Tibial nerve (tissue), 4 donors: Measurements from ENCODE around the gene FGGY. TPM values are rescaled to one million over a fixed set of nuclear protein-coding genes. Genes with fewer than 3 reads are reported as not detected.
A peak's percentile ranks its signal among the peaks of the same experiment; 100 is the strongest.
"Not testable (repeated sequence)": the region's sequence is repeated elsewhere in the genome, so short reads cannot be mapped to it uniquely, and the experiment has no call there.

Experiments
- DNase-seq, 2 donors: peaks; one replicate each; pipeline ENCODE4 v3.0.0-alpha.2; 2019; ENCODE audit warnings: low spot score in 2 of 2
- H3K27ac ChIP-seq, 4 donors: fragments of 200-600 bp; sonication (generic) in 3 of 4; one replicate each; pipeline ENCODE4 v1.5.1; 2017 to 2019; ENCODE audit warnings: mild to moderate bottlenecking in 1 of 4
- H3K27me3 ChIP-seq, 2 donors: fragments of 200-600 bp; sonication (generic) in 1 of 2; one replicate each; pipeline versions ENCODE4 v1.5.1 to v1.6.0; 2017 to 2019
- H3K36me3 ChIP-seq, 3 donors: fragments of 200-600 bp; sonication (generic); one replicate each; pipeline ENCODE4 v1.5.1; 2018 to 2019
- H3K4me1 ChIP-seq, 4 donors: fragments of 200-600 bp; sonication (generic) in 3 of 4; one replicate each; pipeline ENCODE4 v1.5.1; 2017 to 2019
- H3K4me3 ChIP-seq, 4 donors: fragments of 200-600 bp; sonication (generic) in 3 of 4; one replicate each; pipeline ENCODE4 v1.5.1; 2017 to 2019; ENCODE audit warnings: mild to moderate bottlenecking in 1 of 4, moderate library complexity in 1 of 4
- H3K9me3 ChIP-seq, 4 donors: fragments of 200-600 bp; sonication (generic) in 3 of 4; one replicate each; pipeline ENCODE4 v1.5.1; 2017 to 2019
- EP300 ChIP-seq, 2 donors: sonication (generic); formaldehyde crosslinking; IDR thresholded peaks; one replicate each; pipeline ENCODE4 v1.6.1; 2017; ENCODE audit warnings: antibody characterized with exemption in 2 of 2, mild to moderate bottlenecking in 1 of 2
- POLR2A ChIP-seq, 2 donors: fragments of 450-650 bp; IDR thresholded peaks; one replicate each; pipeline ENCODE4 v1.6.1; 2017; ENCODE audit warnings: antibody characterized with exemption in 2 of 2, mild to moderate bottlenecking in 2 of 2, moderate library complexity in 2 of 2
- WGBS, 2 donors: methylation state at CpG; one replicate each; pipeline ENCODE4 v1.1.5; 2018; 5-methylcytosine and 5-hydroxymethylcytosine counted together
- total RNA-seq, 4 donors: library from RNA; depleted of rRNA; stranded (reverse); fragments of >200 nt; gene quantifications; one replicate each; pipeline ENCODE4 v1.1.0, GENCODE V29; 2016
- TF ChIP-seq, protein P1 (sequence below), 5 experiments: fragments of 200-600 bp in 3 of 5; fragments of 450-650 bp in 2 of 5; sonication (generic) in 3 of 5; IDR thresholded peaks; one replicate each; pipeline ENCODE4 v1.5.1; 2016 to 2019; ENCODE audit warnings: antibody characterized with exemption in 5 of 5, mild to moderate bottlenecking in 3 of 5, moderate library complexity in 2 of 5

Gene FGGY
- total RNA-seq, 4 donors from 2014 or later = 27.0 to 40.6 (median 32.9) TPM

GRCh38 chr1:59293849-59294248, 3.0 kb upstream of the FGGY start:
- no peak overlapping the region for H3K27ac ChIP-seq
- DNase-seq = no peak
- no peaks in the 10 kb centered on the region for H3K36me3 ChIP-seq
- TF ChIP-seq, protein P1, sequence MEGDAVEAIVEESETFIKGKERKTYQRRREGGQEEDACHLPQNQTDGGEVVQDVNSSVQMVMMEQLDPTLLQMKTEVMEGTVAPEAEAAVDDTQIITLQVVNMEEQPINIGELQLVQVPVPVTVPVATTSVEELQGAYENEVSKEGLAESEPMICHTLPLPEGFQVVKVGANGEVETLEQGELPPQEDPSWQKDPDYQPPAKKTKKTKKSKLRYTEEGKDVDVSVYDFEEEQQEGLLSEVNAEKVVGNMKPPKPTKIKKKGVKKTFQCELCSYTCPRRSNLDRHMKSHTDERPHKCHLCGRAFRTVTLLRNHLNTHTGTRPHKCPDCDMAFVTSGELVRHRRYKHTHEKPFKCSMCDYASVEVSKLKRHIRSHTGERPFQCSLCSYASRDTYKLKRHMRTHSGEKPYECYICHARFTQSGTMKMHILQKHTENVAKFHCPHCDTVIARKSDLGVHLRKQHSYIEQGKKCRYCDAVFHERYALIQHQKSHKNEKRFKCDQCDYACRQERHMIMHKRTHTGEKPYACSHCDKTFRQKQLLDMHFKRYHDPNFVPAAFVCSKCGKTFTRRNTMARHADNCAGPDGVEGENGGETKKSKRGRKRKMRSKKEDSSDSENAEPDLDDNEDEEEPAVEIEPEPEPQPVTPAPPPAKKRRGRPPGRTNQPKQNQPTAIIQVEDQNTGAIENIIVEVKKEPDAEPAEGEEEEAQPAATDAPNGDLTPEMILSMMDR (IDR thresholded peaks at IDR 0.05) = no peak
- TF ChIP-seq EP300 (IDR thresholded peaks at IDR 0.05) (no peak), POLR2A (IDR thresholded peaks at IDR 0.05) (no peak)
- H3K4me1 ChIP-seq = peaks cover 0 to 34% (median 20%) of the 10 kb centered on the region in 4 donors
- H3K9me3 ChIP-seq = no peaks in the 10 kb centered on the region
- no peak overlapping the region for H3K4me3 ChIP-seq
- no peaks in the 10 kb centered on the region for H3K27me3 ChIP-seq
- WGBS, 2 donors = 90 to 94% methylated on average over 12 of the region's 12 CpGs

GRCh38 chr1:59294423-59294822, 2.5 kb upstream of the FGGY start:
- TF ChIP-seq, protein P1 (IDR thresholded peaks at IDR 0.05) = no peak
- TF ChIP-seq EP300 (IDR thresholded peaks at IDR 0.05) (no peak), POLR2A (IDR thresholded peaks at IDR 0.05) (no peak)
- WGBS, 2 donors = 92 to 95% methylated on average over 4 of the region's 4 CpGs
- Histone ChIP-seq H3K27ac (no peak overlapping the region), H3K4me3 (no peak overlapping the region), H3K9me3 (no peaks in the 10 kb centered on the region), H3K36me3 (no peaks in the 10 kb centered on the region), H3K4me1 (peaks cover 0 to 39% (median 22%) of the 10 kb centered on the region in 4 donors), H3K27me3 (no peaks in the 10 kb centered on the region)
- no peak for DNase-seq

GRCh38 chr1:59295618-59296017, 1.3 kb upstream of the FGGY start:
- no peak for DNase-seq
- Histone ChIP-seq H3K4me1 (peaks cover 0 to 39% (median 23%) of the 10 kb centered on the region in 4 donors), H3K36me3 (no peaks in the 10 kb centered on the region), H3K9me3 (no peaks in the 10 kb centered on the region), H3K27me3 (no peaks in the 10 kb centered on the region), H3K27ac (peak overlapping the region; percentile 95 to 99 (median 97)), H3K4me3 (peak overlapping the region; percentile 24 to 64 (median 48))
- no peak for TF ChIP-seq POLR2A (IDR thresholded peaks at IDR 0.05)
- no peak for TF ChIP-seq EP300 (IDR thresholded peaks at IDR 0.05)
- TF ChIP-seq, protein P1 (IDR thresholded peaks at IDR 0.05) = no peak
- WGBS, 2 donors = 47 to 62% methylated on average over 4 of the region's 4 CpGs

DNA sequence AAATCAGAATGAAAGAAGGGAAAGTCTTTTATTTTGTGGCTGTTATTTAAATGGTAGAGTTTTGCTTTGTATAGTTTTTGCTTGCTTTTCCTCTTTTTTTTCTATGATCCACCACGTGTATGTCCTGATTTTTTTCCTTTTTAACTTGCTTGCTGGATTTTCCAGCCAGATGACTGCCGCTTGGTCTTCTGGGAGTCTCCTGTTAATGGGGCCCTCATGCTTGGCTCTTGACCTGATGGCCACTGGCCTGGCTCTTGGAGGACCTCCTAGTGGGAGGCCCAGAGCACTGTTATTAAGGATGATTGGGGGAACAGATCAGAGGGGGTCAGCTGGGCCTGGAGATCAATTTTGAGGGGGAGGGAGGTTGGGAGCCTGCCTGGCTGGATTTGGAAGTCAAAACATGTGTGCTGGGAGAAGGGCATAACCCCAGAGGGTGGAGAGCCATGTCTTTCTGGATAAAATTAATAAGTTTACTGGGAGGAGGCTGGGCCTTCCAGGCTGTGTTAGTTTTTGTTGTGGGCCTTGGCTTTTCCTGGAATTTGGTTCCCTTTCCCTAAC, 1.2 kb downstream of the FGGY start:
- Histone ChIP-seq H3K27me3 (no peaks in the 10 kb centered on the region), H3K4me3 (no peak overlapping the region), H3K4me1 (peaks cover 0 to 32% (median 23%) of the 10 kb centered on the region in 4 donors), H3K36me3 (no peaks in the 10 kb centered on the region), H3K9me3 (no peaks in the 10 kb centered on the region), H3K27ac (peak overlapping the region; percentile 95 to 99 (median 97))
- 25 to 51% methylated on average over 2 of the region's 2 CpGs for WGBS, 2 donors
- TF ChIP-seq POLR2A (IDR thresholded peaks at IDR 0.05) (no peak), EP300 (IDR thresholded peaks at IDR 0.05) (peak in 1 of 2 donors; percentile 58)
- peak; percentile 50 to 63 for DNase-seq

- H3K27me3 ChIP-seq = no peaks in the 10 kb centered on the region
- no peak overlapping the region for H3K4me3 ChIP-seq
- DNase-seq = no peak
- no peaks in the 10 kb centered on the region for H3K9me3 ChIP-seq
- H3K36me3 ChIP-seq = no peaks in the 10 kb centered on the region
- TF ChIP-seq EP300 (IDR thresholded peaks at IDR 0.05) (no peak), POLR2A (IDR thresholded peaks at IDR 0.05) (no peak)
- TF ChIP-seq, protein P1 (IDR thresholded peaks at IDR 0.05) = no peak
- peaks cover 0 to 32% (median 23%) of the 10 kb centered on the region in 4 donors for H3K4me1 ChIP-seq
- WGBS, 2 donors = 68 to 78% methylated on average over 6 of the region's 6 CpGs
- H3K27ac ChIP-seq = peak overlapping the region; percentile 95 to 99 (median 97)
These were observed 1.9 kb downstream of the FGGY start for GRCh38 chr1:59298710-59299346.

DNA sequence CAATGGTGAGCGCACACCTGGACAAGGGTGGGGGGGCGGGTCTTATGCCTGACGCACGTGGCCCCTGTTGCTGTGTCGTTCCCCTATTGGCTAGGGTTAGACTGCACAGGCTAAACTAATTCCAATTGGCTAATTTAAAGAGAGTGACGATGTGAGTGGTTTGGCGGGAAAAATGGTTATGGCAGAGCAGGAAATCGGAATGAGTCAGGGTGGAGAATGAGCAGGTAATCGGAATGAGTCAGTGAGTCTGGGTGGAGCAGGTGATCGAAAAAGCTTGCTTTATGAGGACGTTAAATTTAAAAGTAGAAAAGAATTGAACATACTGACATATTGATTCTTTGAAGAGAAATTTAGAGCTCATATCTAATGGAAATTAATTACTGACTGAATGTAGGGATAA, 2.8 kb downstream of the FGGY start:
- not testable (repeated sequence) for H3K27ac ChIP-seq, H3K36me3 ChIP-seq, H3K9me3 ChIP-seq, H3K4me3 ChIP-seq, DNase-seq, H3K27me3 ChIP-seq
- WGBS, 2 donors = 96 to 97% methylated on average over 11 of the region's 11 CpGs
- peaks cover 0 to 32% (median 23%) of the 10 kb centered on the region in 4 donors for H3K4me1 ChIP-seq
